Panc1 (cell line): ENCODE results near the gene GAS2.

ENCODE experiments used
- CTCF ChIP-seq: fragments of 450-650 bp; IDR thresholded peaks from 2 replicates; pipeline ENCODE4 v1.5.1; 2017; ENCODE audit warnings: mild to moderate bottlenecking
- POLR2AphosphoS5 ChIP-seq: IDR thresholded peaks from 2 replicates; pipeline ENCODE4 v1.6.1; 2012; ENCODE audit warnings: mild to moderate bottlenecking, low read depth, low read length, moderate library complexity
- REST ChIP-seq, 2 experiments: IDR thresholded peaks; 2 replicates each; pipeline ENCODE4 v1.6.1; 2011 to 2012; ENCODE audit warnings: low read depth in 2 of 2, control low read depth in 1 of 2, low read length in 1 of 2, mild to moderate bottlenecking in 1 of 2, moderate library complexity in 1 of 2; ENCODE audit not compliant: insufficient read depth in 1 of 2

GRCh38 chr11:22670830-22671229 is 4.4 kb downstream of the GAS2 start:
- TF ChIP-seq CTCF (peak; percentile 19; the same call in 1 of the 2 replicates), POLR2AphosphoS5 (no peak), REST (IDR thresholded peaks at IDR 0.05; ENCODE audit: insufficient read depth in 1 of 2, low read depth in 2 of 2, low read length in 1 of 2) (no peak)
